Activated T-cell treated with anti-CD3 and anti-CD28 coated beads, Interleukin-2, amount 50 U/mL, for 48 hours (primary cell): Measurements from ENCODE around the gene SLC66A2.
A peak's percentile ranks its signal among the peaks of the same experiment; 100 is the strongest.

Experiments used
- DNase-seq, 2 experiments: peaks; one replicate each; pipeline ENCODE4 v3.0.0-alpha.2; 2020

SLC66A2 gene

GRCh38 chr18:79935499-79935898, 16.0 kb downstream of the SLC66A2 start:
- DNase-seq = no peak

GRCh38 chr18:79935098-79935480, 16.4 kb downstream of the SLC66A2 start:
- DNase-seq = no peak

- DNase-seq = no peak
Observed at GRCh38 chr18:79934311-79935097, 16.9 kb downstream of the SLC66A2 start.

DNA sequence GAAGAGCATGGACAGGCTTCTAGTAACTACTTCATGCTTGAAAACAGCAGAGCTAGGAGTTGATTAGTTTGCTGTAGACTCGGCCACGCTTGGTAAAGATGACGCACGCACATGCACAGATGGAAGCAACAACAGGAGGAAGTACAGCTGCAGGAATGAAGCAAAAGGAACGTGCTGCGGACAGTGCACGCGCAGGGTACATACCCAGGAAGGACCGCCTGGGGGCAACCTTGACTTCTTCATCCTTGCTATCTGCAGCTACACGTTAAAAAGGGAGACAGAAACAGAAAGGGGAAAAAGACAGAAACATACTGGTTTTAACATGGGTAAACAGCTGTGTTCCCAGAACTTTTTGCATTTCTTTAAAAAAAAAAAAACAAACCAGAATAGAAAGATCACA, 17.7 kb downstream of the SLC66A2 start:
- peak in 1 of 2 experiments; percentile 2 for DNase-seq

DNA sequence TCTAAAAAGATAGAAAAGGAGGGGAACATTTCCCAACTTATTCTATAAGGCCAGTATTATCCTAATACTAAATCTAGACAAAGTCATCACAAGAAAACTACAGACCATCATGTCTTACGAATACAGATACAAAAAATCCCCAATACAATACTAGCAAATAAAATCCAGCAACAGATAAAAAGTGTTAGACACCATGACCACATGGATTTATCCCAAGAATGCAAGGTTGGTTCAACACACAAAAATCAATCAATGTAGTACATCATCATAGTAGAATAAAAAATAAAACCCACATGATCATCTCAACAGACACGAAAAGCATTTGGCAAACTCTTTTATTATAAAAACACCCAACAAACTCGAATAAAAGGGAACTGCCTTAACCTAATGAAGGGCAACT, 18.5 kb downstream of the SLC66A2 start:
- no peak for DNase-seq

DNA sequence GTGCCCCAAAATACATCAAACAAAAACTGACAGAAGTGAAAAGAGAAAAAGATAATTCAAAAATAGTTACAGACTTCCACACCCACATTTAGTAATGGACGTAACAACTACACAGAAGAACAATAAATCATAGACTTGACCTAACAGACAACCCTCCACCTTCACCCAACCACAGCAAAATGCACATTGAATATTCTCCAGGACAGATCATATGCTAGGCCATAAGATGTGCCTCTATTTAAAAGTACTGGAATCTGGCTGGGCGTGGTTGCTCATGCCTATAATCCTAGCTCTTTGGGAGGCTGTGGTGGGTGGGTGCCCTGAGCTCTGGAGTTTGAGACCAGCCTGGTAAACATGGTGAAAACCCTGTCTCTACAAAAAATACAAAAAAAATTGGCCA, 20.0 kb downstream of the SLC66A2 start:
- DNase-seq = no peak

- no peak for DNase-seq
Observed at GRCh38 chr18:79930020-79930642, 21.3 kb downstream of the SLC66A2 start.

GRCh38 chr18:79928563-79928960, 22.9 kb downstream of the SLC66A2 start:
- DNase-seq = no peak

DNA sequence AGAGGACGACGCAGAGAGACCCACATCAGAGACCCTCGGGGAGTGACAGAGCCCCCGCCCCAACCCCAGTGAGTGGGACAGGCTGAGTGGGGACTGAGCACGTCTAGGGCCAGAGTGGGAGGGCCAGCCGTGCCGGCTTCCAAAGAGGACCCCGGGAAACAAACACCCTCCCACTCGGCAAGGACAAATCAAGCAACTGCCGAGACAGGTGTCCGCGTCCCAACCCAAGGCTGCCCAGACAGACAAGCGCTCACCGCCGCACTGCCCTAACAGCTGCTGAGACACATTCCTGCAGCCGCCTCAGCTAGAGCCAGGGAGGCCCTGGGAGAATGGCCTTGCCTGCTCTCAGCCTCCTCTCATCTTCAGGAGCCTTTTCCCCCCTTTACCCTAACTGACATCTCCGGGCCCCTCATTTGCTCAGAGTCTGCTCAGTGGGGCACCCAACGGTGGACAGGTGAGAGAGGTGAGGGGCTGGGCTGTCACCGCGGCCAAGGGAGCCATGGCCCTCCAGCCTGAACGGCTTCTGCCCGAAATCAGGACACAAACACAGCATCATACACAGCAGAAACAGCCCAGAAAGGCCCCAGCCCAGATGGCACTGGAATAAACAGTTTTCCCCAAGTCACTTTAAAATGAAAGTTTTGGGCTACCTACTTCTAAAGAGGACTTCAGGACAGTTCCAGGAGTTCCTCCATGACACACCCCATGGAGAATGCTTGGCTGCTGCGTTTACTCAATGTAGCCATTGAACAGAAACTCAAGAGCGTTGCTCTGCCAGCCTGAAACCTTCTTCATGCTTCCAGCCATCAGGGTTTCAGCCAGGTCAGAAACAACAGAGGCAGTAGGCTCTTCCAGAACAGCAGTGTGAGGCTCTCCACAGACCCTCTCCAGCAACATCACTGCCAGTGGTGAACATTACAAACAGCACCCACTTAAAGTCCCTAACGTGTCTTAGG, 23.6 kb downstream of the SLC66A2 start:
- peak in 1 of 2 experiments; percentile 5 for DNase-seq

DNA sequence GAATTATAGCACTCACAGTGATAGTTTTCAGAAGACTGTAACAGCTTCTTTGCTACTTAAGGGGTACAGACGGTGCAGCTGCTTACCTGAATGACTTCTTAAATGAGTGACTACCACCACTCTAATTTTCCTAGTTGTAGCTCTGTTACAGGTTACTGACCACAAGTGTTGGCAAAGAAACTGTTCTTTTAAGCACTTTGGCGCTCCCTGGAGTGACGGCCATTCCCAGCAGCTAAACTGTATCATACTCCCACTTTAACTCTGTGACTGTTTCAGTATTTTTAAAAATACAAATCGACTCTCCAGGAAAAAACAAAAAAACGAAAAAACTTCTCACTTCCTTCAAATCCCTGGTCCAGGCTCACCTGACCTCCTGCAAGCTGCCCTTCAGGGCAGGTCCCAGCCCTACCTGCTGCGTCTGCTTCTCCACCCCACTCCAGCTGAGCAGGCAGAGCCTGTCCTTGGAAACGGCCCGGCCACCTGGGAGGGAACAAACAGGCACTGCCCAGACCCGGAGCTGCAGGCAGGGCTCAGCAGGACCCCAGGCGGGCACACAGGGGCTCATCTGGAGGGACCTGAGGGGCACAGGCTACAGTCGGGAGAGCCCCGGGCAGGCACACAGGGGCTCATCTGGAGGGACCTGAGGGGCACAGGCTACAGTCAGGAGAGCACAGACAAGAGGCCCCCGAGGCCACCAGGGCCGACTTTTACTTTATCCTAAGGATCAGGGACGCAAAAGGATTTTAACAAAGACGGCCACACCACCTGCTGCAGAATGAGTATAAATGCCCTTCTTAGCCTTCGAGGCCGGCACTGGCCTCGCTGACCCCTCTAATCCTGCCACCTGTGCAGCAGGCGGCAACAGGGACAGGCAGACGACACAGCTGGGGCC, 24.5 kb downstream of the SLC66A2 start:
- peak in 1 of 2 experiments; percentile 6 for DNase-seq

GRCh38 chr18:79926306-79926705, 25.1 kb downstream of the SLC66A2 start:
- peak in 1 of 2 experiments; percentile 7 for DNase-seq

DNA sequence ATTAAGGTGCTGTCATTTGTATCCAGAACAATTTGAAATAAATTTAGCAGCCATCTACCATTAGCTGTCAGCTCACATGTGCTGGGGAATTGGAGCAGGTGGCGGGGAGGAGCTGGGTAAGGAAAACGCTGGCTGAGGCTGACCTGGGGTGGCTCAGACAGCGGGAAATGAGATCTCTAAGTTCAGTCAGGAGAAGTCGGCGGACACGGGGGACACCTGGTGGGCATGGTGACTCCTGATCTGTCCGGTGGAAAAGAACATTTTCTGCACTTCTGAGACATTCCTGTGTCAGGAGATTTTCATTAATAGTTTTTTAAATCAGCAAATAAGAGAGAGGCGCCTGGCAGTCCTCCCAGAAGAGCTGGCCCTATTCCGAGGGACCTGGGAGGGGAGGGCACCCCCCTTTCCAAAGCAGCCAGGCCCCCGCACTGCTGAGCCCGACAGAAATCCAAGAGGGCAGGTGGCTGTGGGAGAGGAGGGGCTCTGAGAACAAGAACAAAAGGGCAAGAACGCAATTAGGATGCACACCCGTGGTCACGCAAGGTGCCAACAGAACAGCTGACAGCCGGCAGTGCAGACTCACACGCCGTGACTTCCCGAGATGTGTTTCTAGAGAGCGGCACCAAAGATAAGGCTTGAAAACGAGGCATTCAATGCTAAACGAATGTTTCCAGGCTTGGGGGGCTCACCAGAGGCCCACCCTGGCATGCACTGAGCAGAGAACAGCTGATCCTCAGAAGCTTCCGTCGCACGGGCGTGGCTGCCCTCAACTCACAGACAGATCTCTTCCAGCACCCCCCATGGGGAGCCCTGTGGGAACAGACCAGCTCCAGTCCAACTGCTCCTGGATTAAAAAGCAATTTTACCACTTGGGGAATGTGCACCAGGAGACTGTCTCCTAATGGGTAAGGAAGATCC, 26.4 kb downstream of the SLC66A2 start:
- DNase-seq = peak in 1 of 2 experiments; percentile 6

DNA sequence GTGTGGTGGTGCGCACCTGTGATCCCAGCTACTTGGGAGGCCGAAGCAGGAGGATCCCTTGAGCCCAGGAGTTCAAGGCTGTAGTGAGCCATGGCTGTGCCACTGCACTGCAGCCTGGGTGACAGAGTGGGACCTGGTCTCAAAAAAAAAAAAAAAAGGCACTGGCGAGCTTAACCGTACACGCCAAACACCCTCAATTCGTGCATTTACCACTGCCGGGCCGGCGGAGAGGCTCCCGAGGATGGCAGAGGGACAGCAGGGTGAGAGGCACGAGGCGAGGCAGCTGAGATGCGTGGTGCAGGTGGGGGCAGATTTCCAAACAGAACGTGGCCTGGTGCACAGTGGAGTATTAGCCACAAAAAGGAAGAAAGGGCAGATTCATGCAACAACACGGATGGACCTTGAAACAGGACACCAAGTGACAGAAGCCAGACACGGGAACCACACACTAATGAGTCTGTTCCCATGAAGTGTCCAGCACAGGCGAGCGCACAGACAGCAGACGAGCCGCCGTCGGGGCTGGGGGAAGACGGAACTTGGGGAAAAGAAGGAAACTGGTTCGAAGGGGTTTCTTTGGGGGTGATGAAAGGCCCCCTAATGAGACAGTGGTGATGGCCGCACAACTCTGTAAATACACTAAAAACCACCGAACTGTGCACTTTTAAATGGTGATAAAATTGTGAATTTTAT, 27.4 kb downstream of the SLC66A2 start:
- DNase-seq = peak in 1 of 2 experiments; percentile 6

- no peak for DNase-seq
Observed at GRCh38 chr18:79922971-79923411, 28.5 kb downstream of the SLC66A2 start.

GRCh38 chr18:79921984-79922965, 29.2 kb downstream of the SLC66A2 start:
- DNase-seq = peak in 1 of 2 experiments; percentile 9

GRCh38 chr18:79919089-79919488, 32.4 kb downstream of the SLC66A2 start:
- DNase-seq = no peak

GRCh38 chr18:79918615-79919011, 32.8 kb downstream of the SLC66A2 start:
- peak; percentile 8 to 13 for DNase-seq

GRCh38 chr18:79917853-79918614, 33.4 kb downstream of the SLC66A2 start:
- peak; percentile 6 to 7 for DNase-seq
